ENCODE data around the gene CPEB3.
A peak's percentile ranks its signal among the peaks of the same experiment; 100 is the strongest.
"Not testable (repeated sequence)": the region's sequence is repeated elsewhere in the genome, so short reads cannot be mapped to it uniquely, and the experiment has no call there.

CPEB3 gene

GRCh38 chr10:92290837-92291615, at the start of gene CPEB3, which contains the start of gene MARCHF5:
Gene CPEB3 (minus strand): TSS chr10:92291078. CDS start chr10:92240350, 50,728 bp downstream.
Gene MARCHF5 (plus strand): TSS chr10:92291167. CDS start chr10:92291495, 328 bp downstream.
- DNase-seq = peak; percentile 87

GRCh38 chr10:92329927-92330326, 39.0 kb upstream of the CPEB3 start:
- DNase-seq = not testable (repeated sequence)

- no peak for DNase-seq
These were observed 38.1 kb upstream of the CPEB3 start for GRCh38 chr10:92328993-92329392.

- no peak for DNase-seq
These were observed 36.9 kb upstream of the CPEB3 start for GRCh38 chr10:92327445-92328433.

- DNase-seq = no peak
These were observed 32.2 kb upstream of the CPEB3 start for GRCh38 chr10:92323079-92323478.

GRCh38 chr10:92316610-92317009, 25.7 kb upstream of the CPEB3 start:
- DNase-seq = no peak

- DNase-seq = no peak
These were observed 22.9 kb upstream of the CPEB3 start for GRCh38 chr10:92313750-92314149.

- no peak for DNase-seq
These were observed 18.4 kb upstream of the CPEB3 start for GRCh38 chr10:92309272-92309671.

- DNase-seq = no peak
These were observed 14.5 kb upstream of the CPEB3 start for GRCh38 chr10:92305133-92306072.

- DNase-seq = no peak
These were observed 13.2 kb upstream of the CPEB3 start for GRCh38 chr10:92304061-92304460.

- no peak for DNase-seq
These were observed 12.2 kb upstream of the CPEB3 start for GRCh38 chr10:92303096-92303495.

GRCh38 chr10:92298487-92298886, 7.6 kb upstream of the CPEB3 start:
- DNase-seq = no peak

GRCh38 chr10:92291921-92292845, 1.3 kb upstream of the CPEB3 start:
- peak; percentile 21 for DNase-seq

GRCh38 chr10:92291616-92291865, 663 bp upstream of the CPEB3 start:
- DNase-seq = no peak

GRCh38 chr10:92290076-92290836, 622 bp downstream of the CPEB3 start:
- DNase-seq = peak; percentile 23

- DNase-seq = no peak
These were observed 6.7 kb downstream of the CPEB3 start for GRCh38 chr10:92284112-92284704.

- DNase-seq = no peak
These were observed 11.7 kb downstream of the CPEB3 start for GRCh38 chr10:92278996-92279696.

- no peak for DNase-seq
These were observed 16.8 kb downstream of the CPEB3 start for GRCh38 chr10:92274071-92274470.

GRCh38 chr10:92268748-92269147, 22.1 kb downstream of the CPEB3 start:
- DNase-seq = no peak

- no peak for DNase-seq
These were observed 23.5 kb downstream of the CPEB3 start for GRCh38 chr10:92267343-92267742.
